ENCODE results near the gene TICAM2.

The TICAM2 gene

DNA sequence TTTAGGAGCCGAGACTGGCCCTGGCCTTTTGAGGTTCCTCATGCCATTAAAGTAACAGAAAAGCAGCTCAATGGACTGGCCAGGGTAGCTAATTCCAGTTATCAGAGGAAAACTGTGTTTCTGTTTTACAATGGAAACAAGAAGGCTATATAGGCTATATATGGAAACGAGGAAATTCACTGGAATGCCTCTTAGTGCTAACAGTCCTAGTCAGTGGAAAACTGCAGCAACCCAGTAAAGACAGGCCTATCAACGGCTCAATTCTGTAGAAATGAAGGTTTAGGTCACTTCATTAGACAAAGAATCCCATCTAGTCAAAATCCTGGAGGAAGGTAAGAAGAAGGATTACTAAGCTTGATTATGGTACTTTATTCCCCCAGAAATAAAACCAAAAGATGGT, 3.2 kb upstream of the TICAM2 start:
- no peak for DNase-seq

DNA sequence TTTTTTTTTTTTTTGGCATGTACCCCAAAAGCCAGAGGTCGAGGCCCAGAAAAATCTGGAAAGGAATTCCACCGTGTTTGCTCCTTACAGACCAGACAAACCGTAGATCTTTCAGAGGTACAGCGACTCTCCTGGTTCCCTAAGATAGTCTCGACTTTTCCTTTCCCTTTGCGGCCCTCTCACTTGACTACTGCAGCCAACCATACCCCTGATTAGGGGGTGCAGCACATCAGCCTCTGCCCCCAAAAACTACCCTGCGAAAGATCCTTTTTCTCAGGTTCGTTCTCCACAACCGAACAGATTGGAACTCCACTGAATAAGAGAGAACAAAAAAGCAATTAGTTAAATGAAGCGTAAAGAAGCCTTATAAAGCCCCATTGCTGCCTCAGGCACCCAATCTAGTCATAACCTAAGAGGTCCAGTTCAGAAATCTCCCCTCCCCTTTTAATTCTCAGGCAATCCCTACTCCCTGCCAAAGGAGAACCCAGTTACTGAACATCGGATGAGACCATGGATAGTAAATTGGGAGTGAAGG, 379 bp upstream of the TICAM2 start:
- no peak for DNase-seq

DNA sequence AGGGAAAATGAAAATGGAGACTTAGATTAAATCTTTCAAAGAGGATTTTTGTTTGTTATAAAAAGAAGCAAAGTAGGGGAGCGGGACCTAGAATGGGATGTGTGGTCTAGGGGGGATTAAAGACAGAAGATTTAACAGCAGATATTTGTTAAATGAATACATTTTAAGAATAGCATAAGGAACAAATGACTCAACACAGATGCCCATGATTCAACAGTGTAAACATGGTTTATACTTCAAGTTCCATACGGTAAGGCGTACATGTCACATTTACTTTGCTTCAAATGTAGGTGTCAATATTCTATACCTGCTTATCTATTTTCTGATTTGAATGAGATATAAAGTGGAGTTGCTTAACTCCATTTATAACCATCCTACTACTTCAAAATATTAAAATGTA, 1.5 kb downstream of the TICAM2 start:
- DNase-seq: no peak

DNA sequence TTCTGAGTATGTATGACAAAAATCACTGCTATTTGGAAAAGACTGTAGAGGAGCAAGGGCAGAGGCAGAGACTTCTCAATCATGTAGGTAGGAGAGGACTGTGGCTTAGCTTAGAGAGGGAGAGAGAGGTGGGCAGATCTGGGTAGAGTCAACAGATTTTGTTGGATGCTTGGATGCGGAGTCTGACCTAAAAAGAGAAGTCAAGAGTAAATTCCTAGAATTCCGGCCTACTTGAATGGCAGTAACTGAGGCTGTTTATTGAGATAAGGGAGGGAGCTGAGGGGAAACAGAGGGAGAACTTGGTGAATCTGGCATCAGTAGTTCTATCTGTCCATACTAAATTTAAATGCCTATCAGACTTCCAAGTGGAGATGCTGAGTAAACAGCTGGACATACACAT, 2.4 kb downstream of the TICAM2 start:
- DNase-seq: no peak

DNA sequence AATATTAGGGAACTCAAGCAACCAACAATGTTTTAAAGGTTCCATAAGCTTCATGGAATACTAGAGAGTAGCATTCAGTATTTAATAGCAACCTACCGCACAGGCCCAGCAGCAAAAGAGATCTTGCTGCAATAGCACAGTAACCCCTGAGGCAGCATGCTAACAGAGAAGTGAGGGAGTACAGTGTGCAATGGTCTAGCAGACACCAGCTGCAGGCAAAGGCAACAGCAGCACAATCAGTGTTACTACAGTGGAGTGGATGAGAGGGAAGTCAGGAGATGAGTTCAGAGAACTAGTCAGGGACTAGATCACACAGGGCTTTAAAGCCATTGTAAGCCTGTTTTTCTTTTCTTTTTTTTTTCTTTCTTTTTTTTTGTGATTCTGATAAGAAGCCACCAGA, 2.8 kb downstream of the TICAM2 start:
- no peak for DNase-seq

DNA sequence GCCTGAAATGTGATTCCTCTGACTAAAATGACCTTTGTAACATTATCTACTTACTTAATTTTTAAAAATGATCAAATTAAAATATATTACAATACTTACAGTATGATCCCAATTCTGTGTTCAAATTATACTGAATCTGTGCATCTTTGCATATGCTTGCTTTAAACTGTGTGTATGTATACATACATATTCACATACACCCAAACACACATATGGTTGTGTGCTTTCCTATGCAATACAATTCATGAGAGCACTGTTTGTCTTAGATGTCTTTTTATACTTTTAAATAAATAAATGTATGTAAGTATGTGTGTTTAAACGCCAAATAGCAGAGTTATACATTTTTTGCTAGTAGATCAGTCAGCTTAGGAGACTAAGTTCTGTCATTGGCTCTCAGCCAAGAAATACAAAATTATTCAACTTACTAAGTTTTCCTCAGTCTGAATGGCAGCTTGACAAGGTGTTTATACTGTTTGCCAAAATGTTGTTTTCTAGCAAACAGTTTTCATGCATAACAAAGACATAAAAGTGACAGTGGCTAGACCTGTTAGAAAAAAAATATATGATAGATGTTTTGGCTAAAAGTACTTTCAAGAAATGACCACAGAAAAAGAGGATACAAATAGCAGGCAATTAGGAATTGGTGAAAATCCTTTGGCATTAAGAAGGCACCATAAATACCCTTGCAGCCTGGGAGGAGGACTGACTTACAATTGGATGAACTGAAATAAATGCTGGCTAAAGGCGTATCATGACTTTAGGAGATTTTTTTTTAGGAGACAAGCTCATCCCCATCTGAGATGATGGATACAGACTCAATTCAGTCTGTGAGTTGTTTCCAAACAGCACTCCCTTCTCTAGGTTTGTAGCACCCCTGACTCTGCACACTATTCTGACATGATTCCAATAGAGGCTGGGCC, 7.9 kb downstream of the TICAM2 start:
- no peak for DNase-seq

DNA sequence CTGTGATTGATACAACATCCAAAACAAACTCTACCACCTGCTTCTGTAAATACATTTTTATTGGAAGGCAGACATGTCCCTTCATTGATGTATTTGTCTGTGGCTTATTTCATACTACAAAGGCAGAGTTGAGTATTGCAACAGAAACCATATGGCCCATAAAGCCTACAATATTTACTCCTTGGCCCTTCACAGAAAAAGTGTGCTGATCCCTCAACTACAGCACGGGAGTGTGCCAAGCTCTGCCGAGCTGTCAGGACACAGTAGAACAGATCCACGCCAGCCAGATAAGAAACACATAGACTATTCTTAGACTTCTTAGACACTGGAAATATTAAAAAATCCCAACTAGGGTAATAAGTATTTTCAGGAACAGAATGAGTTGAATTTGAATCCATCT, 13.2 kb downstream of the TICAM2 start:
- no peak for DNase-seq

DNA sequence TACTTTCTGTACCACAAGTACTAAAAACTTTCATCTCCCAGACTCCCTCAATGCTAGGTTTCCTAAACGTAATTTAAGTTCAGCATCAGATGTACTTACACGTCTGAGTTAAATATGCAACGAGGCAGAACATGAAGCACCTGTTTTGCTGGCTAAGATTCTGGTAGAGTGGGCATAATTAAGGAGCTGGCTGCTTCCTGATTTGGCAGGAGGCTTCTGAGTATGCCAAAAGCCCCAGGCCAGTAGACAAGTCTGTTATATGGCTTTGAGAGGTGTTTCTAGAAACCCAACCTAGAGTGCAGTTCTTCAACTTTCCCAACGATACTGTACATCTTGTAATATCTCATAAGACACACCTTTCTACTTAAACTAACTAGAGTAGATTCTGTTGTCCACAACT, 13.6 kb downstream of the TICAM2 start:
- no peak for DNase-seq

DNA sequence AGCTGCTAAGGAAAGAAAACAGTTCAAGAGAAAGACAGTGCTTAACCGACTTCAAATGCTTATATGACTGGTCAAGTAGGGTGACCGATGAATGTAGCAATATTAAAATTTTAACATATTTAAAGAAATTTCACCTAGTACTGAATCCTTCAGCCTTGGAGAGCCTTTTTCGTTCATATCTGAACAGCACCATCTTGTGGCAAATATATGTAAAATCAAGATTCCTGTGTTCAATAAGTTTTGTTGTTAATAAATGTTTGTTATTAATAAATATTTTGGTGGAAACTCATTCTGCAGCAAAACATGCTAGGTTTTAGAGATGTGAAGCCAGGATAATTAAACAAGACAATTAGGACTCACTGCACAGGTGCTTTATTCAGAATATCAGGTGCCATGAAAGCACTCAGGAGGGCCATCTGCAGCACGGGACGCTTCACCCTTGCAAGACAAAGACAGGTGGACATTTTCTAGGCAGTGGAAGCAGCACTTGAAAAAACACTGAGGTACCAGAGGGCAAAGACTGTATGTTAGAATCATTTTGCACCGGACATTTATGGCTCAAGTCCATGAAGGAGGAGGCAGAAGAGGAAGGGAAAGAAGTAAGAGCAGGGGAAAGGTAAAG, 15.6 kb downstream of the TICAM2 start:
- no peak for DNase-seq

DNA sequence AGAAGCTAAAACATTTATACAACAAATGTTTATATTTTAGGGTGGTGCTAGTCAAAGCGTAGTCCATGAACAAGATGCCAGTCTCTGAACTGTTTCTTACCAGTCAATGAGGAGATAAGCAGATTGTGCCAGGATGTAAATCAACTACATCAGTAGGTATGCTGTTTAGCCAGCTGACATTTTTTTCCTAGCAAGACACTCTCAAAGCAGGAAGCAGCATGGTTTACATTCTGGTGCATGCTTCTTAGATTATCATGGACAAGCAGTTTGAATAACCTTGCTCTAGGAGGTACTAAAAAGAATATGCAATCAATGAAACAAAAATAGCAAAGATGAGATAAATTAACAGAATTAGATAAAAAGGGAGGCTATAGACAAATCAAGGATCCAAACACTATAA, 17.0 kb downstream of the TICAM2 start:
- DNase-seq: no peak

DNA sequence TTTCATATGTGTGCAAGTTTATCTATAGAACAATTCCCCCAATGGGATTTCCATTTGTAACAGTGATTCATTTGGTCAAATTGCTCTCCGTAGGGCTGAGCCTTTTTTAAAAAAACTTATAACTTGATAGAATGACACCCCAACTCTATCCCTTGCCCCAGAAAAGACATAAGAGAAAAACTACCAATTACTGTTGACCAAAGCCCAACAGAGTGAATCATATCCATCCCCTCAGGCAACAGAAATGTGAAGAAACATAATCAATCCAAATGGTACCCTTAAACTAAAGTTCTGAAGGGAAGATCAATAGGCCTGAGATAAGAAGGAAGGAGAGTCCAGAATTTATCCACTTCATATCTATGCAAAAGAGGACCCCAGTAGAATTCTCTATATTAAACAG, 17.8 kb downstream of the TICAM2 start:
- no peak for DNase-seq

DNA sequence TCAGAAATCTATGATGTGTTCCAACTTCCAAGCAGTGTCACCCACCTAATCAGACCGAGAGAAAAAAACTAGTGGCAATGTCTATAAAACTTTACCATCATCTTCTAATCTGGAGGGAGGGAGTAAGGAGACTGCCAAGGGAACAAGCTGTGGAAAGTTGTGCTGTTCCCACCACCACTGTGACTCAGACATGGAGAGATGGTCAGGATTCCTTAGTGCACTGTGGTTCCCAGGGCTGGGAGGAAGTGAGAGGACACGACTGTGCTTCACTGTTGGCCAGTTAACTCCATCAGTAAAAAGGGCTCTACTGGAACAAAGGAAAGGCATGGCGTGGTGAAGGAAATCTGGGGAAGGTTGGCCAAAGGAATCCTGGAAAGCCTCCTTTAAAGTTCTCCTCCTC, 18.8 kb downstream of the TICAM2 start:
- no peak for DNase-seq

DNA sequence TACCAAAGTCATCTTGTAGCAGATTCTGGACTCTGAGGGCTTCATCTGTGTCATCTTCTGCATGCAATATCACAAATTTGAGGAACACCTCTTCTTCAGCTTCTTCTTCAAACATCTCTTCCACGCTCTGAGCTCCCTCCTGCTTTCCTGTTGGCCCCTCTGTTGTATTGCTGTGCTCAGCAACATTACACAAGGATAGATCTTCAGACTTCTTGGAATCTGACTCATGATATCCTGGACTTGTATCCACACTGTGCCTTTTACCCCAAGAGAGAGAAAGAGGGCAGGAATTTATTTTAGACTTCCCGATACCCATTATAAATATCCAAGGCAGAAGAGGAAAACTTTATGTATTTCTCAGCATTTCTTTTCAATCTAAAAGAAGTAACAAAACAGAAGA, 21.3 kb downstream of the TICAM2 start:
- no peak for DNase-seq

DNA sequence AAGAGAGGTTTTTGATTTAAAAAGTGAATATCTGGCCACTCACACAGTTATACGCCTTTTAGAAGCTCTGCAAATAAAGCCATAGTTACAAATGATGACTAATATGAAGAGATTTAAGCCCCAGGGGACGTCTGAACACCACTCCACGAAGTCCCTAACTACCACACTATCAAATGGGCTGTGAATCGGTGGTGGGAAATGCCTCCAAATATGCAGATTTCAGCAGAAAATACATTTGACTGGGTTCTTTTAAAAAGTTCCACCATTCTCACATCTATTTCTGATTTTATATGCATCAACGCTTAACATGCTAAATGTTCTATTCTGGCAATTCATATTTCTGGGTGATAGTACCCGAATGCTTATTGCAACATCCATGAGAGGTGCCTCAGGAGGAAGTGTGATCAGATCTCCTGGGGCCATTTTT, 22.5 kb downstream of the TICAM2 start:
- no peak for DNase-seq

DNA sequence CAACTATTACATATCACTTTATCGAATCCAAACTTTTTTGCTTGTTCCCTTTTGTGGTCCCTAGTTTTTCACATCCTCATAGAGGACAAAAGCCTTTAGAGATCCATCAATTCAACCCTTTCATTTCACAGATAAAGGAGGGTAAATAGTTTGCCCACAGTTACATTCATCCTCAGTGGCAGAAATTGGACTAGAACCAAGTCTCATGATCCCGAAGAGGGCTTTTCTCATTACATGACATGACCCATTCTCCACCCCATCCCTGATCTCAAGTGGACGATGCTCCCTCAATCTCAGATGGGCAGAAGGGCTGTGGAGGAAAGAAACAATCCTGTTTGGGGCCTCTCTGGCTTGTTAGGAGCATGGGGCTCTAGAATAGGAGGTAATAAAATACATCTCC, 23.1 kb downstream of the TICAM2 start:
- no peak for DNase-seq

DNA sequence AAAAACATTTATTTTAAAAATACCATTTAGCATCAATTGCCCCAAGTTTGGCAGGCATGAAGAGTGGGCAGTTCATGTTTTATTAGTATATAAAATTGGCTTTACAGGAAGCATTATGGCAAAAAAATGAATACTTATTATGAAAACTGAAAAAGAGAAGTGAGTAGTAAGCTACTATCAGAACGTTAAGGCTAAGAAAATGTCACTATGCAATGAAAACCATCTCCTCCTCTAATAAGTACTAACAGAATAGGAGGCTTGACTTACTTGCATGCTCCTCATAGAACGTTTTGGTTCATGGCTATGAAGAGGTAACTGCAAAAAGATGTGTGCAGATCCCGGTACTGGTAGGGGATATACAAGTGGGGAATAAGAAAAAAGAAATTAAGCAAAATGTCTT, 23.6 kb downstream of the TICAM2 start:
- DNase-seq: no peak

DNA sequence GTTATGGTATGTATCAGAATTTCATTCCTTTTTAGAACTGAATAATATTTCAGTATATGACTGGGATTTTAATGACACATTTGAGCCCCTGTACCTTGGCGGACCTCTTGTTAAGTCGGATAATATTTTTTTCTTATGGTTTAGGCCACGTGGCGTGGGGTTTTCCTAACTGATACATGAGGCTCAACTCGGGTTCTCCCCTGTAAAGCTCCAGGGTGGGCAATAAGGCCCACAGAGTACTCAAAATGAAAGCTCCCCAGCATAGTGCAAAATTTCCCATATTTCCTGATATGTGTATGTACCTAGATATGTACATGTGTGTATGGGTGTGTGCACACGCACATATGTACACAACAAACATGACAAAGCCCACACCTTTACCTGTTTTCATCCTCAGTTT, 24.5 kb downstream of the TICAM2 start:
- no peak for DNase-seq

DNA sequence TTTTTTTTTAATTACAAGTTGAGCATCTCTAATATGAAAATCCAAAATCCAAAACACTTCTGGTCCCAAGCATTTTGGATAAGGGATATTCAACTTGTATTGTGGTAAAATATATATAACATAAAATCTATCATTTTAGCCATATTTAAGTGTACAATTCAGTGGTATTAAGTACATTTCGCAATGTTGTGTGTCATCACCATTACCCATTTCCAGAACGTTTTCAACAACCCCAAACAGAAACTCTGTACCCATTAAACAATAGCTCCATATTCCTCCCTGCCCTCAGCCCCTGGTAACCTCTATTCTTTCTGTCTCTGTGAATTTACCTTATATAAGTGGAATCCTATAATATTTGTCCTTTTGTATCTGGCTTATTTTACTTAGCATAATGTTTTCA, 24.9 kb downstream of the TICAM2 start:
- DNase-seq: no peak

DNA sequence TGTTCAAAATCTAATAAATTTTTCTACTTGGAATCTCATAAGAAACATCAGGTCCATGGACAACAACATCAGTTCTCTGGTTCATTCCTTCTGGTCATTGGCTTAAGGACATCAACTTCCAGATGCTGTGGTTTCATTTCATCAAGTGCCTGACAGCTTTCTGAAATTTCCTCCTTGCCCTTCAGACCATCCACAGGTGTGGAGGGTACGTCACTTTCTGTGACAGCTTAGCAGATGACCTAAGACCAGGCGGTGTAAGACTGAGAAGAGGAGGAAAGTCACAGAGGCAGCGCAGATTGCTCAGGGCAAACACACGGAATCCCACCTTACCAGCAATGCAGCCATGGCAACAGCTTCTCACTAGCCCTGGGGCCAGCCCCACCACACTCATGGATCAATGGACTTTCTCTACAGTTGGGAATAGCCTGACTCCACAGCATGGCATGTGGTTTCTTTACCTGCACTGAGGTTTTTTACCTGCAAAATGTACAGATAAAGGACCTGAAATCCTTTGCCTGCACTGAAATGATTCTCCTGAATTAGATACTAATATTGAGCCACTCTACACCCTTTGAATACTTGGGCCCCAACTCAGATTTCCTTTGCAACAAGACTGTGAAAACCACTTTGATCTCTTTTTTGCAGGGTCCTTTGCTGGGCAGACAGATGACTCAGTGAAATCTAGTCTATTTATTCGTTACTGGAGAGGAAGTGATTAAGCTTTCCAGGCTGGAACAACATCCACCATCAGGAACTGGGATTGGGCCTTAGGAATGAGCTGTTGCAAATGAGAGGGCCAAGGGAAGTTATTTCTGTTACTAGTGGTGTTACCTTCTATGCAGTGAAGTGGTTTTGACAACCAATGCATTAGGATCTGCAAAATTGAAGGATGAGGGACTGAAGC, 26.9 kb downstream of the TICAM2 start:
- no peak for DNase-seq

DNA sequence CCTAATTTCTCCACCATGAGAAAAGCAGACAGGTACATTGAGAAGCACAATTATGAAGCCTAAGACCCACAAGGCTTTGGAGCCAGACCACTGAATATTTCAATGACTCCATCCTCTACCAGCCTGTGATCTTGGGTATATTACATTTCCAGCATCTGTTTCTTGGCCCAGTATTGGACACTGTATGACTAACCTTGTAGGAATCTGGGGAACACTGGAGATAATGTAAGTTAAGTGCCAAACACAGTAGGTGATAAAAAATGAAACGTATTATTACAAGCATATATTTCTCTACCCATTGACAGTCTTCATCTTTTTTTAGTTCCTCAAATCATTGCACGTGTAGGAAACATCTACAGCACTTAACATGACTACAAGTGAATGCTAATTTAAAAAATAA, 29.1 kb downstream of the TICAM2 start:
- no peak for DNase-seq

DNA sequence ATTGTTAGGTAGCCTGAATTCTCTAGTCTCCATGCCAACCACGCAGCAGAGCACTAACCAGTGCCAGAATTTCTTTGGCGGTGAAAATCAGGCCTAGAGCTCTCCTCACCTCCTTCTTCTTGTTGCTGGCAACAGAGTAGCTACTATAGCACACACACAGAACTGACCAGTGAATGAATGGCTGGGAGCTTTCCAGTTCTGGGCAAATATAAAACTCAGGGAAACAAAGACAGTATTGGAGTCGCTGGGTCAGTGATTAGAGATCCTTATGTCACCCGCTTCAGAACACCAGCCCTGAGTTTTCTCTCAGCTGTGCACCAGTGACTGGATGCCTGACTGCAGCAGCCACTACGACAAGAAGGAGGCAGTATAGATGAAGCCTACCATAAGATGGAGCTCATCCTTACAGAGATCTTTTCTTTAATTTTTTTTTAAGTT, 30.8 kb downstream of the TICAM2 start:
- DNase-seq: no peak

DNA sequence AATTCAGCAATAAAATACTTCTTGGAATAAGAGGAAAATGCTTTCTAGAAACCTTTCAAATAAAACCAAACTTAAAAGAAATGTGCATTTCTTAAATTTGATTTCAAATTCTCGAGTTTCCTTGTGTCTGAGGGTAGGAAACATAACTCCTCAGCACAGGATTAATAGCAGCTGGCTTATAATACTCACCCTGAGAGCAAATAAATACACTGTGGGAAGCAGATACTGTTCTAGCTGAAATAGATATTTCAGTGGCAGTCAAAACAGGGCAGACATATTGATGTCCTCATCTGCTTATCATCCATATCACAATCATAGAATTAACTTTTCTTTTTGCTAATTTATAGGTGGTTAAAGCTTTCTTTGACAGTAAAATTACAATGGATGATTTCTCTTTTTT, 33.6 kb downstream of the TICAM2 start:
- DNase-seq: no peak

DNA sequence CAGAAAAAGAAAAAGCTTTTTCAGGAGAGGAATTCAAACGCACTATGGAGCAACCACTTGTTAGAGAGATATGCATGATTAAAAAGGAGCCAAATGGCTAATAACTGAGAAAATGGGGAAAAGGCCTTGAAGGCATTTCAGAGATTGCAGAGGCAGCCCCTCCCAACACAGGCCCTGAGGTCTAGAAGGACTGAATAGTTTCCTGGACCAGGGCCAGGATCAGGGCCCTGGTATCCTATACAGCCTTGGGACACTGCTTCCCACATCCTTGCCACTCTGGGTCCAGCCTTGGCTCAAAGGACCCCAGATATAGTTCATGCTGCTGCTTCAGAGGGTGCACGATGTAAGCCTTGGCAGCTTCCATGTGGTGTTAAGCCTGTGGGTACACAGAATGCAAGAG, 37.0 kb downstream of the TICAM2 start:
- no peak for DNase-seq
